SK-N-SH (cell line): ENCODE measurements around the gene CAPNS2. TPM values are rescaled to one million over a fixed set of nuclear protein-coding genes. Genes with fewer than 3 reads are reported as not detected.

Experiments
- CTCF ChIA-PET: fragments of 300-600, 350-600 bp; formaldehyde crosslinking; extraction: SDS; loops from one replicate; lab custom pipeline; 2021; lab: Yijun Ruan, JAX
- POLR2A ChIA-PET: fragments of 350-600 bp; sonication (Branson Sonifier 250); formaldehyde crosslinking; extraction: SDS; loops from one replicate; lab custom pipeline; 2020; ENCODE audit warnings: antibody characterized with exemption, inconsistent platforms; lab: Yijun Ruan, JAX
- DNase-seq: peaks from one replicate; pipeline ENCODE4 v3.0.0; 2012
- H2AFZ ChIP-seq: fragments of 200-600 bp; sonication (generic); 2 replicates; pipeline ENCODE4 v1.8.1; 2016; ENCODE audit warnings: antibody characterized with exemption, mild to moderate bottlenecking, low read depth
- H3F3A ChIP-seq: fragments of 200-600 bp; sonication (generic); replicated peaks from 2 replicates; pipeline ENCODE3; 2016; ENCODE audit warnings: antibody characterized with exemption, mild to moderate bottlenecking; ENCODE audit not compliant: insufficient read depth
- H3K27ac ChIP-seq, 2 experiments: fragments of 200-500 bp in 1 of 2; fragments of 200-600 bp in 1 of 2; sonication (Bioruptor generic) in 1 of 2; sonication (generic), shearing (Covaris generic) in 1 of 2; 2 replicates each; pipeline versions ENCODE4 v1.5.1 to v1.6.1; 2014 to 2016; ENCODE audit warnings: low read depth in 2 of 2, inconsistent platforms in 1 of 2, low read length in 1 of 2, mild to moderate bottlenecking in 1 of 2, mixed read lengths in 1 of 2
- H3K27me3 ChIP-seq: fragments of 200-600 bp; sonication (generic), shearing (Covaris generic); 2 replicates; pipeline ENCODE4 v1.6.1; 2016; ENCODE audit warnings: mixed run types; ENCODE audit not compliant: insufficient read depth
- H3K36me3 ChIP-seq, 2 experiments: fragments of 200-500 bp in 1 of 2; fragments of 200-600 bp in 1 of 2; sonication (Bioruptor generic) in 1 of 2; sonication (generic) in 1 of 2; replicated peaks in 1 of 2; 2 replicates each; pipeline versions ENCODE3 to v1.5.1; 2014 to 2016; ENCODE audit warnings: low read length in 1 of 2, mild to moderate bottlenecking in 1 of 2; ENCODE audit not compliant: insufficient read depth in 2 of 2, control insufficient read depth in 1 of 2
- H3K4me1 ChIP-seq, 2 experiments: fragments of 200-500 bp in 1 of 2; fragments of 200-600 bp in 1 of 2; sonication (Bioruptor generic) in 1 of 2; sonication (generic), shearing (Covaris generic) in 1 of 2; 2 replicates each; pipeline versions ENCODE4 v1.5.1 to v1.6.1; 2014 to 2016; ENCODE audit warnings: low read depth in 1 of 2, low read length in 1 of 2, mixed run types in 1 of 2; ENCODE audit not compliant: insufficient read depth in 2 of 2, control insufficient read depth in 1 of 2
- H3K4me2 ChIP-seq: fragments of 200-600 bp; sonication (generic), shearing (Covaris generic); 2 replicates; pipeline ENCODE4 v1.6.1; 2017; ENCODE audit warnings: mixed run types
- H3K4me3 ChIP-seq, 2 experiments: fragments of 200-500 bp in 1 of 2; fragments of 200-600 bp in 1 of 2; sonication (Bioruptor generic) in 1 of 2; sonication (generic), shearing (Covaris generic) in 1 of 2; 2 replicates each; pipeline versions ENCODE4 v1.5.1 to v1.8.1; 2014 to 2016; ENCODE audit warnings: low read depth in 2 of 2, inconsistent platforms in 1 of 2, low read length in 1 of 2, mild to moderate bottlenecking in 1 of 2, mixed read lengths in 1 of 2, moderate library complexity in 1 of 2
- H3K79me2 ChIP-seq: fragments of 200-600 bp; sonication (generic); 2 replicates; pipeline ENCODE4 v1.8.1; 2017; ENCODE audit warnings: mild to moderate bottlenecking; ENCODE audit not compliant: insufficient read depth
- H3K9ac ChIP-seq: fragments of 200-600 bp; sonication (generic); 2 replicates; pipeline ENCODE4 v1.6.1; 2017; ENCODE audit warnings: mixed run types
- H3K9me2 ChIP-seq: fragments of 200-600 bp; sonication (generic); 2 replicates; pipeline ENCODE4 v1.6.1; 2017; ENCODE audit warnings: mixed run types
- H3K9me3 ChIP-seq: fragments of 200-600 bp; sonication (generic); 2 replicates; pipeline ENCODE4 v1.6.1; 2017; ENCODE audit warnings: mixed run types, mild to moderate bottlenecking, moderate library complexity
- H4K20me1 ChIP-seq: fragments of 200-600 bp; sonication (generic); 2 replicates; pipeline ENCODE4 v1.6.1; 2017; ENCODE audit warnings: mild to moderate bottlenecking, mixed run types; ENCODE audit not compliant: insufficient read depth
- CHD2 ChIP-seq: fragments of 150-350 bp; IDR thresholded peaks from 2 replicates; pipeline ENCODE4 v1.6.1; 2018; ENCODE audit warnings: low read length; ENCODE audit not compliant: partially characterized antibody
- CTCF ChIP-seq: fragments of 200-600 bp; sonication (generic); IDR thresholded peaks from 2 replicates; pipeline ENCODE4 v1.6.1; 2017; ENCODE audit warnings: antibody characterized with exemption, mild to moderate bottlenecking, moderate library complexity
- REST ChIP-seq: IDR thresholded peaks from 2 replicates; pipeline ENCODE4 v1.6.1; 2012; ENCODE audit warnings: mild to moderate bottlenecking, low read depth, low read length, moderate library complexity
- SMC3 ChIP-seq: IDR thresholded peaks from 2 replicates; pipeline ENCODE4 v1.6.1; 2012; ENCODE audit warnings: low read depth, low read length, improper control_type of control experiment
- USF2 ChIP-seq: fragments of 150-350 bp; IDR thresholded peaks from 2 replicates; pipeline ENCODE4 v1.6.1; 2017; ENCODE audit warnings: antibody characterized with exemption, low read length, low read depth, borderline replicate concordance
- WGBS: methylation state at CpG from one replicate; pipeline ENCODE4 v1.1.6; 2017; ENCODE audit warnings: low lambda C conversion rate; 5-methylcytosine and 5-hydroxymethylcytosine counted together
- polyA plus RNA-seq, 3 experiments: library from polyadenylated mRNA; depleted of rRNA; stranded (reverse); fragments of >200 nt; gene quantifications; 2 replicates each; pipeline ENCODE4 v1.2.3, GENCODE V29; 2012

CAPNS2 gene
- polyA plus RNA-seq, 1 of the 3 experiments (the other 2 are of a cell fraction): 0.13 TPM

- H3K4me1 ChIP-seq: no peaks in the 10 kb centered on the region; a peak in 1 of 4 replicates
- ChIA-PET CTCF (interaction anchor here (0.8 to 1.3 kb wide), 2 partner anchors 111 kb away, joined by 3 to 6 read pairs; no protein-coding TSS in a partner anchor), POLR2A (no interaction called here)
- no peak overlapping the region for H3K27ac ChIP-seq
- TF ChIP-seq USF2 (no peak), SMC3 (no peak), CTCF (no peak), REST (no peak)
- H3K9me3 ChIP-seq: no peaks in the 10 kb centered on the region
- H3K9ac ChIP-seq: no peak overlapping the region
- H3K4me2 ChIP-seq: no peak overlapping the region
- WGBS: 97% methylated on average over 2 of the region's 2 CpGs
- DNase-seq: no peak
- H3F3A ChIP-seq: peaks cover 3% of the 10 kb centered on the region
- H3K27me3 ChIP-seq: no peaks in the 10 kb centered on the region
- no peaks in the 10 kb centered on the region for H3K79me2 ChIP-seq
- no peaks in the 10 kb centered on the region for H4K20me1 ChIP-seq
- no peak overlapping the region for H3K4me3 ChIP-seq
- H3K9me2 ChIP-seq: no peaks in the 10 kb centered on the region
- H2AFZ ChIP-seq: no peak overlapping the region
- peaks cover 64 to 80% of the 10 kb centered on the region in 2 experiments for H3K36me3 ChIP-seq
These were observed 9.9 kb downstream of the CAPNS2 start for GRCh38 chr16:55576384-55576783.

- no peak overlapping the region for H3K4me2 ChIP-seq
- CTCF ChIA-PET: interaction anchor here (2.5 kb wide), 1 partner anchor 83 kb away, joined by 6 read pairs; no protein-coding TSS in a partner anchor
These were observed 11.4 kb downstream of the CAPNS2 start for GRCh38 chr16:55577887-55578286.

More at GRCh38 chr16:55577887-55578286, 11.4 kb downstream of the CAPNS2 start:
- 78% methylated on average over 3 of the region's 3 CpGs for WGBS
- Histone ChIP-seq H2AFZ (no peak overlapping the region), H3K9me2 (no peaks in the 10 kb centered on the region), H3K27me3 (no peaks in the 10 kb centered on the region), H3K9me3 (no peaks in the 10 kb centered on the region), H3K4me3 (no peak overlapping the region), H3K27ac (no peak overlapping the region), H3K9ac (no peak overlapping the region), H4K20me1 (no peaks in the 10 kb centered on the region), H3K36me3 (peaks cover 72 to 83% of the 10 kb centered on the region in 2 experiments), H3F3A (peaks cover 3% of the 10 kb centered on the region), H3K4me1 (no peaks in the 10 kb centered on the region; a peak in 1 of 4 replicates), H3K79me2 (no peaks in the 10 kb centered on the region)
- TF ChIP-seq REST: no peak
- TF ChIP-seq CHD2: no peak
- no peak for TF ChIP-seq CTCF
- no peak for DNase-seq
- POLR2A ChIA-PET: no interaction called here
